H9 (cell line): ENCODE results near the gene ZDHHC11. TPM values are rescaled to one million over a fixed set of nuclear protein-coding genes. Genes with fewer than 3 reads are reported as not detected.

ENCODE experiments used
- DNase-seq: peaks from one replicate; pipeline ENCODE4 v3.0.0-alpha.2; 2017
- H2AFZ ChIP-seq: one replicate; pipeline ENCODE4 v1.6.1; 2013; ENCODE audit warnings: mild to moderate bottlenecking, low read length, control low read depth, moderate library complexity
- H2AK5ac ChIP-seq: 2 replicates; pipeline ENCODE4 v1.6.1; 2013; ENCODE audit warnings: low read length, control low read depth, mixed read lengths; ENCODE audit not compliant: insufficient read length
- H2BK120ac ChIP-seq: one replicate; pipeline ENCODE4 v1.6.1; 2013; ENCODE audit warnings: low read depth, mild to moderate bottlenecking, low read length, control low read depth, inconsistent platforms; ENCODE audit not compliant: poor library complexity, severe bottlenecking
- H2BK12ac ChIP-seq: 2 replicates; pipeline ENCODE4 v1.6.1; 2013; ENCODE audit warnings: low read length, control low read depth, mixed read lengths, low read depth; ENCODE audit not compliant: insufficient read length
- H2BK15ac ChIP-seq: 2 replicates; pipeline ENCODE4 v1.6.1; 2013; ENCODE audit warnings: low read depth, low read length, control low read depth
- H2BK20ac ChIP-seq: one replicate; pipeline ENCODE4 v1.6.1; 2013; ENCODE audit warnings: low read depth, mild to moderate bottlenecking, low read length, control low read depth, inconsistent platforms; ENCODE audit not compliant: poor library complexity, severe bottlenecking
- H2BK5ac ChIP-seq: 2 replicates; pipeline ENCODE4 v1.6.1; 2013; ENCODE audit warnings: low read length, control low read depth, mixed read lengths; ENCODE audit not compliant: insufficient read length
- H3K14ac ChIP-seq: 2 replicates; pipeline ENCODE4 v1.6.1; 2013; ENCODE audit warnings: low read length, control low read depth; ENCODE audit not compliant: insufficient read depth
- H3K18ac ChIP-seq: 2 replicates; pipeline ENCODE4 v1.6.1; 2013; ENCODE audit warnings: low read depth, mild to moderate bottlenecking, mixed read lengths, low read length, control low read depth; ENCODE audit not compliant: insufficient read length
- H3K23ac ChIP-seq: 2 replicates; pipeline ENCODE4 v1.6.1; 2013; ENCODE audit warnings: low read length, control low read depth, mixed read lengths, low read depth; ENCODE audit not compliant: insufficient read length
- H3K23me2 ChIP-seq: 2 replicates; pipeline ENCODE4 v1.6.1; 2013; ENCODE audit warnings: low read depth, mild to moderate bottlenecking, mixed read lengths, low read length, control low read depth; ENCODE audit not compliant: insufficient read length, poor library complexity, severe bottlenecking
- H3K27ac ChIP-seq: 2 replicates; pipeline ENCODE4 v1.5.1; 2013; ENCODE audit warnings: low read length, control low read depth, mixed read lengths, low read depth; ENCODE audit not compliant: insufficient read length
- H3K27me3 ChIP-seq: 2 replicates; pipeline ENCODE4 v1.6.1; 2013; ENCODE audit warnings: low read length, control low read depth, inconsistent platforms; ENCODE audit not compliant: insufficient read depth
- H3K4ac ChIP-seq: 2 replicates; pipeline ENCODE4 v1.6.1; 2013; ENCODE audit warnings: low read depth, mild to moderate bottlenecking, control low read depth, inconsistent platforms, low read length, moderate library complexity
- H3K4me1 ChIP-seq: 2 replicates; pipeline ENCODE4 v1.6.1; 2013; ENCODE audit warnings: low read length, control low read depth, inconsistent platforms; ENCODE audit not compliant: insufficient read depth
- H3K4me2 ChIP-seq: 2 replicates; pipeline ENCODE4 v1.6.1; 2013; ENCODE audit warnings: low read length, control low read depth, mixed read lengths; ENCODE audit not compliant: insufficient read length, insufficient read depth
- H3K56ac ChIP-seq: 2 replicates; pipeline ENCODE4 v1.6.1; 2013; ENCODE audit warnings: low read depth, mild to moderate bottlenecking, mixed read lengths, low read length, control low read depth; ENCODE audit not compliant: insufficient read length
- H3K79me1 ChIP-seq: 2 replicates; pipeline ENCODE4 v1.6.1; 2013; ENCODE audit warnings: low read depth, mild to moderate bottlenecking, moderate library complexity, low read length, control low read depth, inconsistent platforms; ENCODE audit not compliant: insufficient read depth, poor library complexity, severe bottlenecking
- H3K79me2 ChIP-seq: 2 replicates; pipeline ENCODE4 v1.6.1; 2013; ENCODE audit warnings: low read length, control low read depth, inconsistent platforms; ENCODE audit not compliant: insufficient read depth
- H3K9ac ChIP-seq: 2 replicates; pipeline ENCODE4 v1.6.1; 2013; ENCODE audit warnings: low read length, control low read depth, mixed read lengths; ENCODE audit not compliant: insufficient read length; ENCODE audit errors: extremely low read depth
- H3K9me3 ChIP-seq: one replicate; pipeline ENCODE4 v1.6.1; 2013; ENCODE audit warnings: low read depth, low read length, inconsistent platforms; ENCODE audit not compliant: control insufficient read depth
- H3T11ph ChIP-seq: one replicate; pipeline ENCODE4 v1.6.1; 2013; ENCODE audit warnings: mild to moderate bottlenecking, low read length, control low read depth, inconsistent platforms
- H4K20me1 ChIP-seq: one replicate; pipeline ENCODE4 v1.6.1; 2013; ENCODE audit not compliant: control insufficient read depth, insufficient read length, insufficient read depth
- H4K5ac ChIP-seq: 2 replicates; pipeline ENCODE4 v1.6.1; 2013; ENCODE audit warnings: low read depth, mild to moderate bottlenecking, mixed read lengths, low read length, control low read depth; ENCODE audit not compliant: insufficient read length
- H4K8ac ChIP-seq: replicated peaks from 2 replicates; pipeline ENCODE4 v1.6.1; 2013; ENCODE audit warnings: low read length, control low read depth, mixed read lengths, low read depth; ENCODE audit not compliant: insufficient read length
- H4K91ac ChIP-seq: 2 replicates; pipeline ENCODE4 v1.6.1; 2013; ENCODE audit warnings: low read depth, mild to moderate bottlenecking, moderate library complexity, mixed read lengths, low read length, control low read depth; ENCODE audit not compliant: insufficient read length
- H3K27ac Mint-ChIP-seq, 3 experiments: 2 replicates in 2 of 3; 3 replicates in 1 of 3; pipeline ENCODE4 v1.8.0; 2020 to 2021; ENCODE audit warnings: mixed read lengths in 3 of 3, mild to moderate bottlenecking in 1 of 3, moderate library complexity in 1 of 3
- H3K27me3 Mint-ChIP-seq: 2 replicates; pipeline ENCODE4 v1.8.0; 2021; ENCODE audit warnings: low read depth, mild to moderate bottlenecking, moderate library complexity, mixed read lengths
- H3K36me3 Mint-ChIP-seq, 3 experiments: 2 replicates in 2 of 3; 3 replicates in 1 of 3; pipeline ENCODE4 v1.8.0; 2020 to 2021; ENCODE audit warnings: low read depth in 3 of 3, mixed read lengths in 3 of 3; ENCODE audit not compliant: insufficient read depth in 1 of 3
- H3K4me1 Mint-ChIP-seq, 2 experiments: 2 replicates each; pipeline ENCODE4 v1.8.0; 2020; ENCODE audit warnings: mixed read lengths in 2 of 2
- H3K4me3 Mint-ChIP-seq, 2 experiments: 2 replicates in 1 of 2; 3 replicates in 1 of 2; pipeline ENCODE4 v1.8.0; 2020 to 2021; ENCODE audit warnings: mild to moderate bottlenecking in 2 of 2, mixed read lengths in 2 of 2, moderate library complexity in 1 of 2
- H3K9me3 Mint-ChIP-seq, 2 experiments: 2 replicates in 1 of 2; 3 replicates in 1 of 2; pipeline ENCODE4 v1.8.0; 2020; ENCODE audit warnings: mild to moderate bottlenecking in 2 of 2, mixed read lengths in 2 of 2, moderate library complexity in 1 of 2
- CTCF ChIP-seq: fragments of 200-600 bp; sonication (generic); conservative IDR thresholded peaks from 3 replicates; pipeline ENCODE4 v1.8.0; 2021; ENCODE audit warnings: antibody characterized with exemption, mild to moderate bottlenecking
- whole genome bisulfite sequencing: extraction: QIAGEN DNeasy Blood & Tissue Kit; methylation state at CpG from one replicate; pipeline ENCODE4 v1.1.7; 2013; ENCODE audit warnings: missing lambda C conversion rate, low lambda C conversion rate, mixed read lengths; ENCODE audit not compliant: insufficient read length; ENCODE audit errors: extremely low coverage; 5-methylcytosine and 5-hydroxymethylcytosine counted together
- total RNA-seq: library from RNA; stranded (reverse); gene quantifications from 2 replicates; pipeline ENCODE4 v1.2.1, GENCODE V29; 2021

ZDHHC11 gene
- total RNA-seq, 1 experiment from 2014 or later = 37.6 TPM

- H2BK15ac ChIP-seq = no peak overlapping the region
- H3K18ac ChIP-seq = no peak overlapping the region
- no peak overlapping the region for H4K5ac ChIP-seq
- H3K23me2 ChIP-seq = no peaks in the 10 kb centered on the region
- H3K4me1 Mint-ChIP-seq = peaks cover 0 to 6% of the 10 kb centered on the region in 2 experiments; a peak in 1 of 4 replicates
- H3K4me3 Mint-ChIP-seq = no peak overlapping the region
- DNase-seq = peak; percentile 25
- H3K79me1 ChIP-seq = no peaks in the 10 kb centered on the region
- no peak overlapping the region for H3K23ac ChIP-seq
- H3K9ac ChIP-seq = no peak overlapping the region
- peaks cover 7% of the 10 kb centered on the region for H3K27me3 Mint-ChIP-seq
- H3K9me3 ChIP-seq = no peaks in the 10 kb centered on the region
- peaks cover 0 to 6% (median 0%) of the 10 kb centered on the region in 3 experiments; a peak in 2 of 7 replicates for H3K36me3 Mint-ChIP-seq
- H3K4ac ChIP-seq = no peak overlapping the region
- H3K27me3 ChIP-seq = no peaks in the 10 kb centered on the region
- H3K14ac ChIP-seq = peak overlapping the region; percentile 8
- H3K56ac ChIP-seq = no peak overlapping the region
- no peak overlapping the region for H2AFZ ChIP-seq
- no peaks in the 10 kb centered on the region for H3K79me2 ChIP-seq
- H2BK12ac ChIP-seq = no peak overlapping the region
- no peak overlapping the region for H4K8ac ChIP-seq
- no peak overlapping the region for H2BK120ac ChIP-seq
- H3K27ac Mint-ChIP-seq = no peak overlapping the region
- H3K27ac ChIP-seq = no peak overlapping the region
- TF ChIP-seq CTCF = no peak
- no CpG with 5 or more reads among the region's 24 CpGs for WGBS
- H2AK5ac ChIP-seq = no peak overlapping the region
- peaks cover 4% of the 10 kb centered on the region for H4K20me1 ChIP-seq
- H2BK5ac ChIP-seq = no peak overlapping the region
- H2BK20ac ChIP-seq = no peak overlapping the region
- peak overlapping the region; percentile 84 for H4K91ac ChIP-seq
- H3T11ph ChIP-seq = no peak overlapping the region
- no peak overlapping the region for H3K4me2 ChIP-seq
- peaks cover 3 to 12% of the 10 kb centered on the region in 2 experiments; a peak in 4 of 5 replicates for H3K9me3 Mint-ChIP-seq
- H3K4me1 ChIP-seq = no peaks in the 10 kb centered on the region
These were observed 90.3 kb downstream of the ZDHHC11 start for GRCh38 chr5:760363-761058.
